GM12878 (cell line): ENCODE measurements around the gene CHMP2B. TPM values are rescaled to one million over a fixed set of nuclear protein-coding genes. Genes with fewer than 3 reads are reported as not detected.

Source experiments
- ATAC-seq: fragments of 200-7000 bp; cut with Tn5 transposase; 3 replicates; pipeline ENCODE4 v1.9.1; 2020; ENCODE audit warnings: mild to moderate bottlenecking, moderate library complexity
- BruUV-seq: library from RNA; stranded (reverse); fragments of 400-500 nt; replicated peaks from 2 replicates; lab custom pipeline; 2021; lab: Mats Ljungman, UMichigan
- CTCF ChIA-PET: fragments of 300-600 bp; sonication (Branson Sonifier 250); formaldehyde crosslinking; extraction: SDS; loops from one replicate; lab custom pipeline; 2021; ENCODE audit warnings: inconsistent platforms; lab: Yijun Ruan, JAX
- POLR2A ChIA-PET: fragments of 350-600 bp; formaldehyde crosslinking; extraction: SDS; loops from one replicate; lab custom pipeline; 2021; ENCODE audit warnings: inconsistent platforms; lab: Charles Lee
- RAD21 ChIA-PET: fragments of 300-600 bp; sonication (Branson Sonifier 250); formaldehyde crosslinking; loops from one replicate; lab custom pipeline; 2023; ENCODE audit warnings: antibody characterized with exemption; ENCODE audit not compliant: unreplicated experiment; lab: Charles Lee
- SMC1A ChIA-PET: fragments of 300-600 bp; sonication (Branson Sonifier 250); formaldehyde crosslinking; loops from one replicate; lab custom pipeline; 2023; ENCODE audit not compliant: unreplicated experiment, uncharacterized antibody; lab: Charles Lee
- DNase-seq: peaks from one replicate; pipeline ENCODE4 v3.0.0-alpha.2; 2011; ENCODE audit warnings: low read depth, low spot score
- FAIRE-seq: peaks from 3 replicates; lab custom pipeline; 2011; peaks lifted over from hg19 to GRCh38; lab: Jason Lieb, UNC
- H2AFZ ChIP-seq: 2 replicates; pipeline ENCODE4 v1.6.0; 2011; ENCODE audit warnings: low read depth, low read length, control low read depth; ENCODE audit not compliant: control insufficient read depth
- H3K27ac ChIP-seq: 2 replicates; pipeline ENCODE4 v1.5.1; 2011; ENCODE audit warnings: control low read depth; ENCODE audit not compliant: control insufficient read depth, insufficient read depth
- H3K27me3 ChIP-seq, 2 experiments: replicated peaks in 1 of 2; 2 replicates each; pipeline versions ENCODE4 v1.6.0 to v1.6.1; 2011; ENCODE audit warnings: low read length in 1 of 2; ENCODE audit not compliant: control insufficient read depth in 2 of 2, insufficient read depth in 2 of 2
- H3K36me3 ChIP-seq, 2 experiments: 2 replicates each; pipeline ENCODE4 v1.5.1; 2011; ENCODE audit warnings: low read length in 1 of 2; ENCODE audit not compliant: control insufficient read depth in 2 of 2, insufficient read depth in 2 of 2
- H3K4me1 ChIP-seq: 2 replicates; pipeline ENCODE4 v1.6.1; 2011; ENCODE audit warnings: mild to moderate bottlenecking, low read length, moderate library complexity, mixed read lengths; ENCODE audit not compliant: control insufficient read depth, insufficient read depth
- H3K4me2 ChIP-seq: 2 replicates; pipeline ENCODE4 v1.6.0; 2011; ENCODE audit warnings: control low read depth; ENCODE audit not compliant: control insufficient read depth, insufficient read depth
- H3K4me3 ChIP-seq: fragments of 200-600 bp; sonication (generic); 2 replicates; pipeline ENCODE4 v1.5.1; 2016
- H3K79me2 ChIP-seq: 2 replicates; pipeline ENCODE4 v1.6.0; 2011; ENCODE audit warnings: low read length; ENCODE audit not compliant: control insufficient read depth, insufficient read depth
- H3K9ac ChIP-seq: 2 replicates; pipeline ENCODE4 v1.8.0; 2011; ENCODE audit warnings: low read length, control low read depth, mixed read lengths; ENCODE audit not compliant: control insufficient read depth, insufficient read depth
- H3K9me3 ChIP-seq: replicated peaks from 3 replicates; pipeline ENCODE4 v1.5.1; 2011; ENCODE audit warnings: mild to moderate bottlenecking, low read length; ENCODE audit not compliant: control insufficient read depth, insufficient read depth
- H4K20me1 ChIP-seq: 2 replicates; pipeline ENCODE4 v1.6.0; 2011; ENCODE audit not compliant: control insufficient read depth, insufficient read depth
- CHD1 ChIP-seq: IDR thresholded peaks from 2 replicates; pipeline ENCODE4 v1.6.1; 2012; ENCODE audit warnings: low read depth, low read length, improper control_type of control experiment
- ELK1 ChIP-seq: IDR thresholded peaks from 2 replicates; pipeline ENCODE4 v1.6.1; 2012; ENCODE audit warnings: low read depth, low read length, improper control_type of control experiment
- EP300 ChIP-seq, 2 experiments: fragments of 150-350 bp in 1 of 2; IDR thresholded peaks; 2 replicates each; pipeline ENCODE4 v1.6.1; 2011 to 2012; ENCODE audit warnings: low read depth in 2 of 2, low read length in 2 of 2, borderline replicate concordance in 1 of 2, improper control_type of control experiment in 1 of 2, inconsistent platforms in 1 of 2; ENCODE audit not compliant: control insufficient read depth in 1 of 2
- ESRRA ChIP-seq: IDR thresholded peaks from 2 replicates; pipeline ENCODE4 v1.6.1; 2012; ENCODE audit warnings: mild to moderate bottlenecking, low read length, improper control_type of control experiment
- EZH2 ChIP-seq: IDR thresholded peaks from 2 replicates; pipeline ENCODE4 v1.6.1; 2012; ENCODE audit warnings: low read depth, mild to moderate bottlenecking, control low read depth, inconsistent platforms, low read length, borderline replicate concordance; ENCODE audit not compliant: control insufficient read depth
- KAT2A ChIP-seq: conservative IDR thresholded peaks from 2 replicates; pipeline ENCODE4 v1.6.1; 2011; ENCODE audit warnings: low read depth, low read length; ENCODE audit not compliant: control insufficient read depth
- KLF5 ChIP-seq: fragments of 450-650 bp; IDR thresholded peaks from 2 replicates; pipeline ENCODE4 v1.6.1; 2014; ENCODE audit warnings: mild to moderate bottlenecking; ENCODE audit not compliant: partially characterized antibody
- MYC ChIP-seq: IDR thresholded peaks from 2 replicates; pipeline ENCODE4 v1.6.1; 2011; ENCODE audit warnings: mild to moderate bottlenecking, low read length, moderate library complexity, inconsistent platforms; ENCODE audit not compliant: insufficient read depth, insufficient replicate concordance, insufficient read length, severe bottlenecking
- NR2C1 ChIP-seq: fragments of 450-650 bp; IDR thresholded peaks from 2 replicates; pipeline ENCODE4 v1.6.1; 2017; ENCODE audit warnings: antibody characterized with exemption, mild to moderate bottlenecking, moderate library complexity
- NR2C2 ChIP-seq: IDR thresholded peaks from 2 replicates; pipeline ENCODE4 v1.6.1; 2011; ENCODE audit warnings: borderline replicate concordance, low read depth; ENCODE audit not compliant: control insufficient read depth, insufficient read length
- NRF1 ChIP-seq: conservative IDR thresholded peaks from 2 replicates; pipeline ENCODE4 v1.6.1; 2011; ENCODE audit warnings: mild to moderate bottlenecking, low read depth, low read length, improper control_type of control experiment
- SIN3A ChIP-seq: IDR thresholded peaks from 2 replicates; pipeline ENCODE4 v1.6.1; 2012; ENCODE audit warnings: low read depth, low read length, improper control_type of control experiment
- SP1 ChIP-seq: IDR thresholded peaks from one replicate; pipeline ENCODE4 v1.6.1; 2011; ENCODE audit warnings: low read depth, low read length
- YBX1 ChIP-seq: fragments of 450-650 bp; IDR thresholded peaks from 2 replicates; pipeline ENCODE4 v1.6.1; 2016; ENCODE audit warnings: antibody characterized with exemption
- ZBED1 ChIP-seq: IDR thresholded peaks from 2 replicates; pipeline ENCODE4 v1.6.1; 2016; ENCODE audit warnings: borderline replicate concordance
- ZNF217 ChIP-seq: fragments of 450-650 bp; IDR thresholded peaks from 2 replicates; pipeline ENCODE4 v1.6.1; 2017; ENCODE audit warnings: antibody characterized with exemption, mild to moderate bottlenecking
- WGBS: methylation state at CpG from one replicate; pipeline ENCODE4 v1.1.6; 2016; ENCODE audit warnings: low lambda C conversion rate; ENCODE audit not compliant: insufficient replicate concordance, insufficient coverage; ENCODE audit errors: missing lambda C conversion rate; 5-methylcytosine and 5-hydroxymethylcytosine counted together
- in situ Hi-C: fragments of 300-500 bp; cut with MboI; formaldehyde crosslinking; loops from 9 replicates; pipeline ENCODE4 v1.14.3; 2018; ENCODE audit warnings: mixed read lengths
- intact Hi-C: fragments of 100-400 bp; cut with micrococcal nuclease; formaldehyde crosslinking; loops from one replicate; pipeline ENCODE4 v1.14.2; 2022; ENCODE audit not compliant: unreplicated experiment
- polyA plus RNA-seq, 11 experiments: library from polyadenylated mRNA; depleted of rRNA in 4 of 11; unstranded in 6 of 11; stranded (reverse) in 5 of 11; fragments of >200 nt; fragmentation: Nextera tagmentation in 4 of 11; fragmentation: Illumina TruSeq in 1 of 11; extraction: Ambion mirVana in 4 of 11; extraction: Trizol in 1 of 11; gene quantifications; 1 replicate in 1 of 11; 2 replicates in 10 of 11; pipeline versions ENCODE4 v1.2.1 to v1.2.3, GENCODE V29; 2011 to 2016; ENCODE audit warnings: inconsistent platforms in 2 of 11, missing spikeins in 2 of 11, low read depth in 1 of 11
- total RNA-seq, 4 experiments: library from RNA; depleted of rRNA in 3 of 4; stranded (reverse); fragments of >200 nt in 3 of 4; fragmentation: Illumina TruSeq in 1 of 4; extraction: Trizol in 1 of 4; gene quantifications; 2 replicates each; pipeline versions ENCODE4 v1.2.1 to v1.2.3, GENCODE V29; 2013 to 2021
- TF ChIP-seq, protein P1 (sequence below): fragments of 450-650 bp; IDR thresholded peaks from 2 replicates; pipeline ENCODE4 v1.6.1; 2016; ENCODE audit warnings: mild to moderate bottlenecking
- TF ChIP-seq, protein P2 (sequence below): fragments of 450-650 bp; IDR thresholded peaks from 2 replicates; pipeline ENCODE4 v1.6.1; 2016; ENCODE audit warnings: mild to moderate bottlenecking, moderate library complexity, borderline replicate concordance

CHMP2B gene
- total and polyA plus RNA-seq, 10 of the 15 experiments (the other 5 are each of a cell fraction or from before 2014, with no cell fraction given) = 14.9 to 54.8 (median 24.6) TPM

GRCh38 chr3:87198774-87199173 lies 28.3 kb upstream of the CHMP2B start (continued):
- no peak for TF ChIP-seq ZBED1
- TF ChIP-seq ZNF217 = no peak
- no peak for TF ChIP-seq KAT2A
- TF ChIP-seq SIN3A = no peak
- no peak for TF ChIP-seq EP300 (IDR thresholded peaks at IDR 0.05; ENCODE audit: borderline replicate concordance in 1 of 2, control insufficient read depth in 1 of 2, low read depth in 2 of 2, low read length in 2 of 2)
- TF ChIP-seq NR2C1 = no peak
- no peak for TF ChIP-seq KLF5

DNA sequence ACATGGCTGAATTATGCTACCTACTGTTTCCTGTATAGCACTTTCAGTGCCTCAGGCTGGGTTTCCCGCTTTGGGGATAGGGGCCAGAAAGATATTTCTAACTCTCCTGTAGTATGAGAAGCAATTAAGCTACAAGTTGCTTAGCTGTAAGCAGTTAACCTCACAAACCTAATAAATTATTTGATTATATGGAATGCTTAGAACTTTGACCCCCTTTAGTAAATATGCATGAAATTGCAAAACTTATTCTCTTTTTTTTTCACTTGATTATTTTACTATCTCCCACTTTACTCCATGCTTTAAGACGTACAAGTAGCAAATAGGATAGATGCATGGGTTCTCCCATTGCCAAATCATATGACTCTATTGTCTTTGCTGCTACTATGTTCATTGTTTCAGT lies 27.5 kb upstream of the CHMP2B start:
- SMC1A ChIA-PET = interaction anchor here (0.8 kb wide), 1 partner anchor 12 kb away, joined by 3 read pairs; no protein-coding TSS in a partner anchor
- H3K9ac ChIP-seq = no peak overlapping the region
- H3K27me3 ChIP-seq = no peaks in the 10 kb centered on the region
- FAIRE-seq (no peak), DNase-seq (no peak), ATAC-seq (no peak)
- no peaks in the 10 kb centered on the region; the same call in 2 of the 3 replicates for H3K9me3 ChIP-seq
- no peak overlapping the region for H2AFZ ChIP-seq
- H3K79me2 ChIP-seq = no peaks in the 10 kb centered on the region
- H3K4me2 ChIP-seq = no peak overlapping the region
- intact Hi-C loops = no loop called here
- CTCF ChIA-PET = no interaction called here
- BruUV-seq = no TSS peak
- H3K4me1 ChIP-seq = no peaks in the 10 kb centered on the region
- no peaks in the 10 kb centered on the region for H3K36me3 ChIP-seq
- 0% methylated on average over 2 of the region's 2 CpGs for WGBS
- H3K27ac ChIP-seq = no peak overlapping the region
- RAD21 ChIA-PET = no interaction called here
- H3K4me3 ChIP-seq = no peak overlapping the region
- in situ Hi-C loops = no loop called here
- POLR2A ChIA-PET = no interaction called here
- no peaks in the 10 kb centered on the region for H4K20me1 ChIP-seq
- TF ChIP-seq SP1 = no peak
- no peak for TF ChIP-seq YBX1
- TF ChIP-seq, protein P1, sequence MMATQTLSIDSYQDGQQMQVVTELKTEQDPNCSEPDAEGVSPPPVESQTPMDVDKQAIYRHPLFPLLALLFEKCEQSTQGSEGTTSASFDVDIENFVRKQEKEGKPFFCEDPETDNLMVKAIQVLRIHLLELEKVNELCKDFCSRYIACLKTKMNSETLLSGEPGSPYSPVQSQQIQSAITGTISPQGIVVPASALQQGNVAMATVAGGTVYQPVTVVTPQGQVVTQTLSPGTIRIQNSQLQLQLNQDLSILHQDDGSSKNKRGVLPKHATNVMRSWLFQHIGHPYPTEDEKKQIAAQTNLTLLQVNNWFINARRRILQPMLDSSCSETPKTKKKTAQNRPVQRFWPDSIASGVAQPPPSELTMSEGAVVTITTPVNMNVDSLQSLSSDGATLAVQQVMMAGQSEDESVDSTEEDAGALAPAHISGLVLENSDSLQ = no peak
- no peak for TF ChIP-seq CHD1
- no peak for TF ChIP-seq ZNF217
- no peak for TF ChIP-seq ESRRA
- TF ChIP-seq MYC = no peak
- no peak for TF ChIP-seq NRF1
- TF ChIP-seq NR2C2 = no peak
- TF ChIP-seq, protein P2, sequence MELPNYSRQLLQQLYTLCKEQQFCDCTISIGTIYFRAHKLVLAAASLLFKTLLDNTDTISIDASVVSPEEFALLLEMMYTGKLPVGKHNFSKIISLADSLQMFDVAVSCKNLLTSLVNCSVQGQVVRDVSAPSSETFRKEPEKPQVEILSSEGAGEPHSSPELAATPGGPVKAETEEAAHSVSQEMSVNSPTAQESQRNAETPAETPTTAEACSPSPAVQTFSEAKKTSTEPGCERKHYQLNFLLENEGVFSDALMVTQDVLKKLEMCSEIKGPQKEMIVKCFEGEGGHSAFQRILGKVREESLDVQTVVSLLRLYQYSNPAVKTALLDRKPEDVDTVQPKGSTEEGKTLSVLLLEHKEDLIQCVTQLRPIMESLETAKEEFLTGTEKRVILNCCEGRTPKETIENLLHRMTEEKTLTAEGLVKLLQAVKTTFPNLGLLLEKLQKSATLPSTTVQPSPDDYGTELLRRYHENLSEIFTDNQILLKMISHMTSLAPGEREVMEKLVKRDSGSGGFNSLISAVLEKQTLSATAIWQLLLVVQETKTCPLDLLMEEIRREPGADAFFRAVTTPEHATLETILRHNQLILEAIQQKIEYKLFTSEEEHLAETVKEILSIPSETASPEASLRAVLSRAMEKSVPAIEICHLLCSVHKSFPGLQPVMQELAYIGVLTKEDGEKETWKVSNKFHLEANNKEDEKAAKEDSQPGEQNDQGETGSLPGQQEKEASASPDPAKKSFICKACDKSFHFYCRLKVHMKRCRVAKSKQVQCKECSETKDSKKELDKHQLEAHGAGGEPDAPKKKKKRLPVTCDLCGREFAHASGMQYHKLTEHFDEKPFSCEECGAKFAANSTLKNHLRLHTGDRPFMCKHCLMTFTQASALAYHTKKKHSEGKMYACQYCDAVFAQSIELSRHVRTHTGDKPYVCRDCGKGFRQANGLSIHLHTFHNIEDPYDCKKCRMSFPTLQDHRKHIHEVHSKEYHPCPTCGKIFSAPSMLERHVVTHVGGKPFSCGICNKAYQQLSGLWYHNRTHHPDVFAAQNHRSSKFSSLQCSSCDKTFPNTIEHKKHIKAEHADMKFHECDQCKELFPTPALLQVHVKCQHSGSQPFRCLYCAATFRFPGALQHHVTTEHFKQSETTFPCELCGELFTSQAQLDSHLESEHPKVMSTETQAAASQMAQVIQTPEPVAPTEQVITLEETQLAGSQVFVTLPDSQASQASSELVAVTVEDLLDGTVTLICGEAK = no peak
- TF ChIP-seq NR2C1 = no peak
- TF ChIP-seq ELK1 = no peak
- TF ChIP-seq EZH2 = no peak
